ENCODE data around the gene FOXF1. TPM values are rescaled to one million over a fixed set of nuclear protein-coding genes. Genes with fewer than 3 reads are reported as not detected.

FOXF1 gene
- total RNA-seq (under 1 TPM in 6 of 9 donors, not detected in 3; 0.07 to 0.57 (median 0.26) TPM), polyA plus RNA-seq (under 1 TPM; 0.07 to 0.64 (median 0.51) TPM)
- long read RNA-seq, donor 1: 0 reads
- long read RNA-seq, donor 2: 0 reads
- long read RNA-seq, donor 3: 0 reads
- long read RNA-seq, donor 4: 0 reads
- long read RNA-seq, donor 5: 0 reads
- long read RNA-seq, donor 6: 0 reads
- long read RNA-seq, donor 7: 0 reads
- long read RNA-seq, donor 8, partial matches to known transcripts: 0 of 1 reads
- long read RNA-seq, donor 8, other reads (novel, unspliced or antisense): 0 of 1 reads
- long read RNA-seq, donor 9: 0 reads
- long read RNA-seq, donor 10: 0 reads

DNA sequence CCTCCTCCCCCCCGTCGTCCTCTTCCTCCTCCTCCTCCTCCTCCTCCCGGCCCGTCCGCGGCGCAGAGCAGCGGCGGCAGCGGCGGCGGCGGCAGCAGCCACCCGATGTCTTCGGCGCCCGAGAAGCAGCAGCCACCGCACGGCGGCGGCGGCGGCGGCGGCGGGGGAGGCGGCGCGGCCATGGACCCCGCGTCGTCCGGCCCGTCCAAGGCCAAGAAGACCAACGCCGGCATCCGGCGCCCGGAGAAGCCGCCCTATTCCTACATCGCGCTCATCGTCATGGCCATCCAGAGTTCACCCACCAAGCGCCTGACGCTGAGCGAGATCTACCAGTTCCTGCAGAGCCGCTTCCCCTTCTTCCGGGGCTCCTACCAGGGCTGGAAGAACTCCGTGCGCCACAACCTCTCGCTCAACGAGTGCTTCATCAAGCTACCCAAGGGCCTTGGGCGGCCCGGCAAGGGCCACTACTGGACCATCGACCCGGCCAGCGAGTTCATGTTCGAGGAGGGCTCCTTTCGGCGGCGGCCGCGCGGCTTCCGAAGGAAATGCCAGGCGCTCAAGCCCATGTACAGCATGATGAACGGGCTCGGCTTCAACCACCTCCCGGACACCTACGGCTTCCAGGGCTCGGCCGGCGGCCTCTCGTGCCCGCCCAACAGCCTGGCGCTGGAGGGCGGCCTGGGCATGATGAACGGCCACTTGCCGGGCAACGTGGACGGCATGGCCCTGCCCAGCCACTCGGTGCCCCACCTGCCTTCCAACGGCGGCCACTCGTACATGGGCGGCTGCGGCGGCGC is at the start of gene FOXF1:
FOXF1 (plus strand) TSS at position 63 of the 797 bp plus-strand sequence; CDS start at position 106, 43 bp downstream.
- Histone ChIP-seq H3K27me3 (peaks cover 97% of the 10 kb centered on the region), H3K4me3 (peak within 1 kb of the TSS in 3 of 4 donors; percentile 11 to 59 (median 22)), H3K4me1 (replicated peaks in 1 of 2) (peaks cover 12 to 32% of the 10 kb centered on the region in 2 donors), H3K27ac (peak within 1 kb of the TSS in 1 of 5 donors; percentile 77), H3K9me3 (replicated peaks in 1 of 3) (no peaks in the 10 kb centered on the region), H3K36me3 (replicated peaks in 1 of 2) (no peaks in the 10 kb centered on the region)
- TF ChIP-seq, protein P1, sequence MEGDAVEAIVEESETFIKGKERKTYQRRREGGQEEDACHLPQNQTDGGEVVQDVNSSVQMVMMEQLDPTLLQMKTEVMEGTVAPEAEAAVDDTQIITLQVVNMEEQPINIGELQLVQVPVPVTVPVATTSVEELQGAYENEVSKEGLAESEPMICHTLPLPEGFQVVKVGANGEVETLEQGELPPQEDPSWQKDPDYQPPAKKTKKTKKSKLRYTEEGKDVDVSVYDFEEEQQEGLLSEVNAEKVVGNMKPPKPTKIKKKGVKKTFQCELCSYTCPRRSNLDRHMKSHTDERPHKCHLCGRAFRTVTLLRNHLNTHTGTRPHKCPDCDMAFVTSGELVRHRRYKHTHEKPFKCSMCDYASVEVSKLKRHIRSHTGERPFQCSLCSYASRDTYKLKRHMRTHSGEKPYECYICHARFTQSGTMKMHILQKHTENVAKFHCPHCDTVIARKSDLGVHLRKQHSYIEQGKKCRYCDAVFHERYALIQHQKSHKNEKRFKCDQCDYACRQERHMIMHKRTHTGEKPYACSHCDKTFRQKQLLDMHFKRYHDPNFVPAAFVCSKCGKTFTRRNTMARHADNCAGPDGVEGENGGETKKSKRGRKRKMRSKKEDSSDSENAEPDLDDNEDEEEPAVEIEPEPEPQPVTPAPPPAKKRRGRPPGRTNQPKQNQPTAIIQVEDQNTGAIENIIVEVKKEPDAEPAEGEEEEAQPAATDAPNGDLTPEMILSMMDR (IDR thresholded peaks at IDR 0.05): no peak
- TF ChIP-seq POLR2A (IDR thresholded peaks at IDR 0.05): no peak
- intact Hi-C loops (cut with DNase I): loop anchor here (10.0 kb wide), 2 partner anchors 166 to 686 kb away; no protein-coding TSS in a partner anchor
- WGBS, 4 donors: 1 to 2% (median 2%) methylated on average over 49 to 83 of the region's 89 CpGs; no CpG with 5 or more reads in 1 of the 4 donors
- no peak for DNase-seq

DNA sequence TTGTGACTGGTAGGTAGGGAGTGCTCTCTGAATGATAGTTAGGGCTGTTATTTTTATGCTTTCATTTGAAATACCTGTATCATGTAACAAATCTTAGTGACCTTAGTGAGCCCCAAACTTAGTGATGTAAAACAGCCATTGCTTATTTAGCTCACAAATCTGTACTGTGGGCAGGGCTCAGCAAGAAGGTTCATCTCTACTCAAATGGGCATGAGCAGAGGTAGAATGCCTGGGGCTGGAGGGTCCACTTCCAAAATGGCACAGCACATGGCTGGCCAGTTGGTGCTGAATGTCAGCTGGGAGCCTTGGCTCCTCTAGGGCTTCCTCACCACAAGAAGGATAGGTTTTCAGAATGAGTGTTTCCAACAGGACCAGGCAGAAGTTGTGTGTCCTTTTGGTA is 49.3 kb upstream of the FOXF1 start:
- Histone ChIP-seq H3K9me3 (replicated peaks in 1 of 3) (no peaks in the 10 kb centered on the region), H3K4me1 (replicated peaks in 1 of 2) (no peaks in the 10 kb centered on the region), H3K27me3 (peaks cover 9% of the 10 kb centered on the region), H3K36me3 (replicated peaks in 1 of 2) (no peaks in the 10 kb centered on the region), H3K4me3 (no peak overlapping the region), H3K27ac (no peak overlapping the region)
- TF ChIP-seq, protein P1 (IDR thresholded peaks at IDR 0.05): no peak
- TF ChIP-seq POLR2A (IDR thresholded peaks at IDR 0.05): no peak
- no peak for DNase-seq
- intact Hi-C loops (cut with DNase I): no loop called here

DNA sequence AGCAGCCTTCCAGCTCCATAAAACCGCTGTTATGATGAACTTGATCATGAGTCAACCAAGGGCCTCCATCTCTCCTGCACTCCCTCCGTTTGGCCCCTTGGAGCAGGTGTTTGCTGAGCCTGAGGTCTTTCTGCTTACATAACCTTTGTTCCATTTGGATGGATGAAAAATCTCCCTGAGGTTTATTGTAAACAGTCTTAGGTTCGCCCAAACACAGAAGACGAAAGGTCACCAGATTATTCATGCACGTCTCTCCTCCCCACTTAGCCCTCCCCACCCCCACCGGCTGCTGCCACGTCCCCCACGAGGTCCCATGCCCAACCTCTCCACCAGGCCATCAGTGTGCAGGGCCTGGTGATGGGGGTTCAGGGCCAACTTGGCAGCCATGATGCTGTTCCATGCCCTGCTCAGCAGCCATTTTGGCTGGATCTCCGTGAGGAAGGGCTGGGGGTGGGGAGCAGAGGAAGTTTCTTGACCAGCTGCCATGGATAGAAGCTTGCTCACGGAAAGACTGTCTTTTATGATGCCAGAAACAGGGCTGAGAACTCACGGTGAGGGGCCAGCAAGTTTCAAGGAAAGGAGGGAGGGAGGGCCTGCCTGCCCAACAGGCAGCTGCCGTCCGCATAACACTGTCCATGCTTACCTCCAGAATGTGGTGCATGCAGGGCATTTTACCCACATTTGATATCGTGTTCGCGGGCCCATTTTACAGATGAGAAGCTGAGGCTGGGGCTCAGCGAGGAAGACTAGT is 47.8 kb upstream of the FOXF1 start:
- Histone ChIP-seq H3K4me3 (no peak overlapping the region), H3K4me1 (replicated peaks in 1 of 2) (no peaks in the 10 kb centered on the region), H3K36me3 (replicated peaks in 1 of 2) (no peaks in the 10 kb centered on the region), H3K9me3 (replicated peaks in 1 of 3) (no peaks in the 10 kb centered on the region), H3K27me3 (peaks cover 10% of the 10 kb centered on the region), H3K27ac (no peak overlapping the region)
- WGBS, 4 donors: 48 to 79% (median 67%) methylated on average over 13 to 17 of the region's 17 CpGs
- no peak for DNase-seq
- intact Hi-C loops (cut with DNase I): no loop called here
- no peak for TF ChIP-seq POLR2A (IDR thresholded peaks at IDR 0.05)
- TF ChIP-seq, protein P1 (IDR thresholded peaks at IDR 0.05): no peak

DNA sequence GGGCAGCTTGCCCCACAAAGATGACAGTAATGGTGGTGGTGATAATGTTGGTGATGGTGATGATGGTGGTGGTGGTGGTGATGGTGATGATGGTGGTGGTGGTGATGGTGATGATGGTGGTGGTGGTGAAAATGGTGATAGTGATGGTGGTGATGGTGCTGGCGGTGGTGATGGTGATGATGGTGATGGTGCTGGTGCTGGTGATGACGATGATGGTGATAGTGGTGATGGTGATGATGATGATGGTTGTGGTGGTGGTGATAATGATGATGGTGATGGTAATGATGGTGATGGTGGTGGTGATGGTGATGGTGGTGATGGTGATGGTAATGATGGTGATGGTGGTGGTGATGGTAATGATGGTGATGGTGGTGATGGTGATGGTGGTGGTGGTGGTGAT is 46.3 kb upstream of the FOXF1 start:
- TF ChIP-seq POLR2A (IDR thresholded peaks at IDR 0.05): no peak
- TF ChIP-seq, protein P1 (IDR thresholded peaks at IDR 0.05): no peak
- Histone ChIP-seq H3K9me3 (replicated peaks in 1 of 3) (no peaks in the 10 kb centered on the region), H3K4me3 (no peak overlapping the region), H3K4me1 (replicated peaks in 1 of 2) (no peaks in the 10 kb centered on the region), H3K27me3 (peaks cover 7% of the 10 kb centered on the region), H3K36me3 (replicated peaks in 1 of 2) (no peaks in the 10 kb centered on the region), H3K27ac (no peak overlapping the region)
- 95 to 97% (median 97%) methylated on average over 2 of the region's 2 CpGs for WGBS, 4 donors
- intact Hi-C loops (cut with DNase I): no loop called here
- DNase-seq: no peak
